Mammary epithelial cell (primary cell): ENCODE data around the gene PCDHGB2.

Source experiments
- CTCF ChIP-seq, 2 donors: IDR thresholded peaks in 1 of 2; conservative IDR thresholded peaks in 1 of 2; 2 replicates each; pipeline ENCODE4 v1.5.1; 2011 to 2012; ENCODE audit warnings: inconsistent platforms in 2 of 2, low read length in 2 of 2, mild to moderate bottlenecking in 2 of 2, control low read depth in 1 of 2, low read depth in 1 of 2; ENCODE audit not compliant: insufficient read depth in 1 of 2; ENCODE audit errors: extremely low read depth in 1 of 2
- EZH2 ChIP-seq: IDR thresholded peaks from 2 replicates; pipeline ENCODE4 v1.6.1; 2012; ENCODE audit warnings: low read length, inconsistent platforms, borderline replicate concordance

DNA sequence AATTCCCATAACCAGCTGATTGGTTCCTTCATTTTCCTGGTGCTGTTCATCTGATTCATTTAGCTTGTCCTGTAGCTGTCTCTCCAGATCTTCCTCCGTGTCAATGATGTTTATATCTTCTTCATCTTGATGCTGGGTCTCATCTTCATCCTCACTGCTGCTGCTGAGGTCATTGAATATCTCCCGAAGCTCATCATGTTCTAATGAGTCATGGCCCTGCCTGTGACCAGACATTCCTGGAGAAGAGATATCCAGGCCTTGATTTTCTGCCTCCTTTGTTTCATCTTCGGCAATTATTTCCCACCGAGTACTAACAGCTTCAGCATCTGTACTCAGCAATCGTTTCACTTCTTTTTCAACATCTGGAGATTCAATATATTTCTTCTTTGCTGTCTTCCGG lies 40.6 kb upstream of the PCDHGB2 start:
- TF ChIP-seq CTCF (conservative IDR thresholded peaks at IDR 0.05 in 1 of 2, IDR thresholded peaks at IDR 0.05 in 1 of 2; ENCODE audit: extremely low read depth in 1 of 2, insufficient read depth in 1 of 2, low read depth in 1 of 2, low read length in 2 of 2) (no peak), EZH2 (no peak)
